DOHH2 (cell line): ENCODE results near the gene RPH3AL.

Experiments
- H3F3A ChIP-seq: fragments of 200-600 bp; sonication (generic), shearing (Covaris generic); 2 replicates; pipeline ENCODE4 v1.6.0; 2016; ENCODE audit warnings: antibody characterized with exemption, mild to moderate bottlenecking; ENCODE audit not compliant: control insufficient read depth, insufficient read depth
- H3K27ac ChIP-seq: fragments of 200-600 bp; sonication (generic); 2 replicates; pipeline ENCODE4 v1.5.1; 2014; ENCODE audit warnings: low read depth, mild to moderate bottlenecking, low read length, moderate library complexity
- H3K27me3 ChIP-seq: fragments of 200-600 bp; sonication (generic); 2 replicates; pipeline ENCODE4 v1.6.1; 2014; ENCODE audit warnings: mild to moderate bottlenecking, low read length, mixed read lengths; ENCODE audit not compliant: control insufficient read depth
- H3K36me3 ChIP-seq: fragments of 200-600 bp; sonication (generic); 2 replicates; pipeline ENCODE4 v1.6.1; 2014; ENCODE audit warnings: mild to moderate bottlenecking, low read length, moderate library complexity, mixed read lengths; ENCODE audit not compliant: control insufficient read depth
- H3K4me1 ChIP-seq: fragments of 200-600 bp; sonication (generic); 2 replicates; pipeline ENCODE4 v1.6.1; 2014; ENCODE audit warnings: mild to moderate bottlenecking, low read length, mixed read lengths; ENCODE audit not compliant: control insufficient read depth
- H3K4me2 ChIP-seq: fragments of 200-600 bp; sonication (generic); 2 replicates; pipeline ENCODE4 v1.6.0; 2014; ENCODE audit warnings: mild to moderate bottlenecking, low read length, moderate library complexity
- H3K4me3 ChIP-seq: fragments of 200-600 bp; sonication (generic); 2 replicates; pipeline ENCODE4 v1.5.1; 2014; ENCODE audit warnings: mild to moderate bottlenecking, low read length, mixed read lengths
- H3K79me2 ChIP-seq: fragments of 200-600 bp; sonication (generic); 2 replicates; pipeline ENCODE4 v1.6.1; 2014; ENCODE audit warnings: mild to moderate bottlenecking, low read length, mixed read lengths; ENCODE audit not compliant: control insufficient read depth
- H3K9me2 ChIP-seq: fragments of 200-600 bp; sonication (generic); replicated peaks from 2 replicates; pipeline ENCODE4 v1.6.1; 2014; ENCODE audit warnings: mild to moderate bottlenecking, low read length, mixed read lengths; ENCODE audit not compliant: control insufficient read depth
- H3K9me3 ChIP-seq: fragments of 200-600 bp; sonication (generic); 2 replicates; pipeline ENCODE4 v1.6.1; 2014; ENCODE audit warnings: antibody characterized with exemption, low read length, mixed read lengths; ENCODE audit not compliant: control insufficient read depth, insufficient read depth
- H4K20me1 ChIP-seq: fragments of 200-600 bp; sonication (generic); 2 replicates; pipeline ENCODE4 v1.6.0; 2014; ENCODE audit warnings: low read depth, mild to moderate bottlenecking, antibody characterized with exemption, low read length, moderate library complexity; ENCODE audit not compliant: control insufficient read depth, insufficient read depth
- CTCF ChIP-seq: fragments of 200-600 bp; sonication (generic); IDR thresholded peaks from one replicate; pipeline ENCODE4 v1.5.1; 2014; ENCODE audit warnings: antibody characterized with exemption, mild to moderate bottlenecking, low read depth, low read length; ENCODE audit not compliant: poor library complexity, severe bottlenecking
- EZH2phosphoT487 ChIP-seq: fragments of 200-600 bp; sonication (generic); IDR thresholded peaks from 2 replicates; pipeline ENCODE4 v1.6.1; 2017; ENCODE audit warnings: borderline replicate concordance, mild to moderate bottlenecking, antibody characterized with exemption, low read length, moderate library complexity, mixed read lengths

The RPH3AL gene

DNA sequence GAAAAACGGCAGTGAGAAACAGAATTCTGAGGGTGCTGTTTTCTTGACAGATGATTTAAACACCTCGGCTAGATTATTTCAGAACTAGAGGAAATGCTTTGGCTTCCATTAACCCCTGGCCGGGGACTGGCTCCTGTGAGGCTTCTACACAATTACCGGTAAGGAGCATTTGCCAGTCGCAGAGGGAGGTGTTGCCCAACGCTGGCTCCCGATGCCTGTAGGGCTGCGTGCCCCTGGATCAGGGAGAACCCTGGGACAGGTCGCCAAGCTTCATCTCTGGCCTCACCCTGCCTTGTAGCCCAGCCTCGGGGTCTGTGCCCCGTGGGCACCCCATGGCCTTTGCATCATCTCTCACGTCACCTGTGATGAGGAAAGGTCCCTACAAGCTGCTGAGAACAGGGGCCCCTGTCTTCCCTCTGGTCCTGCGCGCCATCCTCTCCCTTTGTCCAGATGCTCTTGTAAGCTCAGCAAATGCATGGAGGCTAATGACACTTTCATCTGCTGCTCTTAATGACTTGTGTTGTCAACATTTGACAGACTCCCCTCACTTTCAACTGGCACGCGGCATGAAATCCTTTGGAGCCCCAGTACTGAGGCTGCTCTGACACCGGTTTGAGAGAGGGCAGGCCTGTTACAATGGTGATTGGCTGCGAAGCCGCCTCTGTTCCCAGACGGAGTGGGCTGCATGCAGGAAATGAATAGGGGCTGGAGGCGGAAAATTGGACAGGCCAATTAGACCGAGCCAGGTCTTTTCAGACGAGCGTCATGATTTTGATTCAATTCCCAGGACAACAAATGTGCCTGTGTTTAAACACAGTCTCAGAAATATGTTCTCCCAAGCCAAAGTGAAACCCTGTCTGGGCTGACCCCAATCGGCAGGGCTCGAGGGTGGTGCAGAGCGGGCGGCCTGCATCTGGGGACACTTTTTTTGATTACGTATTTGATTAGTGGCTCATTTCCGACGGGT lies 85.6 kb downstream of the RPH3AL start:
- no peak overlapping the region for H3K4me2 ChIP-seq

DNA sequence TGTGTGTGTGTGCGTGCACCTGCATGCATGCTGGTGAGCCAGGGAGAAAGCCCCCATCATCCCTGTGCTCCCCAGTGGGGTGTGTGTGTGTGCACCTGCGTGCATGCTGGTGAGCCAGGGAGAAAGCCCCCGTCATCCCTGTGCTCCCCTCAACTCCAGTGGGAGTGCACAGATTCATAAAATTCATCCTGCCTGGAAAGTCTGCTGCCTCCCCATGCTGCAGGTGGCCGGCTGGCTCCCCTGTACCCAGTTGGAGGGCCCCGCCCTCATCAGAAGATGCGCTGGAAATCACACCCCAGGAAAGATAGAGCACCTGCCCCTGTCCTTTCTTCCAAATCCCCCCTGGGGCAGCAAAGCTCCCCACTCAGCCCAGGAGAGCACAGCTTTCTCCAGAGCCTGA lies 86.4 kb downstream of the RPH3AL start:
- no peaks in the 10 kb centered on the region for H4K20me1 ChIP-seq
- no peaks in the 10 kb centered on the region for H3K9me3 ChIP-seq
- no peaks in the 10 kb centered on the region for H3K9me2 ChIP-seq
- H3K27ac ChIP-seq = no peak overlapping the region
- H3F3A ChIP-seq = no peaks in the 10 kb centered on the region
- no peaks in the 10 kb centered on the region for H3K36me3 ChIP-seq
- no peaks in the 10 kb centered on the region for H3K79me2 ChIP-seq
- no peak overlapping the region for H3K4me3 ChIP-seq
- no peak overlapping the region for H3K4me2 ChIP-seq
- no peak for TF ChIP-seq EZH2phosphoT487
- TF ChIP-seq CTCF = no peak
- no peaks in the 10 kb centered on the region for H3K4me1 ChIP-seq
- no peaks in the 10 kb centered on the region for H3K27me3 ChIP-seq

More for the DNA sequence above, 85.6 kb downstream of the RPH3AL start:
- Histone ChIP-seq H3K27me3 (no peaks in the 10 kb centered on the region), H3F3A (no peaks in the 10 kb centered on the region), H3K4me3 (no peak overlapping the region), H3K4me1 (no peaks in the 10 kb centered on the region), H4K20me1 (no peaks in the 10 kb centered on the region), H3K27ac (no peak overlapping the region), H3K9me3 (no peaks in the 10 kb centered on the region), H3K36me3 (no peaks in the 10 kb centered on the region), H3K9me2 (no peaks in the 10 kb centered on the region), H3K79me2 (no peaks in the 10 kb centered on the region)
- no peak for TF ChIP-seq CTCF
- no peak for TF ChIP-seq EZH2phosphoT487

- Histone ChIP-seq H3K4me3 (no peak overlapping the region), H3F3A (no peaks in the 10 kb centered on the region), H3K27me3 (no peaks in the 10 kb centered on the region), H3K79me2 (no peaks in the 10 kb centered on the region), H3K4me1 (no peaks in the 10 kb centered on the region), H4K20me1 (no peaks in the 10 kb centered on the region), H3K4me2 (no peak overlapping the region), H3K36me3 (no peaks in the 10 kb centered on the region), H3K9me2 (no peaks in the 10 kb centered on the region), H3K27ac (no peak overlapping the region), H3K9me3 (no peaks in the 10 kb centered on the region)
- TF ChIP-seq CTCF (no peak), EZH2phosphoT487 (no peak)
These were observed 86.9 kb downstream of the RPH3AL start for GRCh38 chr17:265718-266117.
